Non-pigmented ciliary epithelial cell (primary cell): Measurements from ENCODE around the gene AURKA.
"Not testable (repeated sequence)": the region's sequence is repeated elsewhere in the genome, so short reads cannot be mapped to it uniquely, and the experiment has no call there.

Experiments used
- DNase-seq: peaks from one replicate; pipeline ENCODE4 v3.0.0-alpha.2; 2010; ENCODE audit warnings: low read depth

AURKA gene

GRCh38 chr20:56359212-56360132 lies 32.5 kb downstream of the AURKA start:
- no peak for DNase-seq

- DNase-seq, result no peak
Measured at GRCh38 chr20:56358600-56359211, 33.3 kb downstream of the AURKA start, which contains the start of gene FAM210B. Gene FAM210B, plus strand, starts transcription at chr20:56358974. Its CDS starts 32 bp downstream, at chr20:56359006.

GRCh38 chr20:56358070-56358469 lies 33.9 kb downstream of the AURKA start:
- no peak for DNase-seq

- no peak for DNase-seq
Measured at GRCh38 chr20:56353356-56353755, 38.7 kb downstream of the AURKA start.

- no peak for DNase-seq
Measured at GRCh38 chr20:56352345-56353055, 39.5 kb downstream of the AURKA start.

DNA sequence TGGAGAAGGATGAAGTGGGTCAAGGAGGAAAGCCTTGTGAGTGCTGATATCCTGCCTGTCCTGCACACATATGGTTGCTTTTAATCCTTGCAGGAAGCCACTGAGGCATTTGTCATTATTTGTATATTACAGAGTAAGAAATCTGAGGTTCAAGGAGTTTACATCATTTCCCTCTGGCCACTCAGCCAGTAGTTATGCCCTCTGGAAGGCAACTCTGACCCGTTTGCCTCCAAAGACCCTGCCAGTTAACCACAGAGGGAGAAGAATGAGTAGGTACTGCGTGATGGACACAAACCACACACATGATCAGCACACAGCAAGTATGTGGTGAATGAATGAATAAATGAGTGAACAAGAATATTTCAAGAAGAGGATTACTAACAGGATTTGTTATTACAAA lies 41.2 kb downstream of the AURKA start:
- DNase-seq, result no peak

- DNase-seq, result no peak
Measured at GRCh38 chr20:56348746-56349145, 43.3 kb downstream of the AURKA start.

DNA sequence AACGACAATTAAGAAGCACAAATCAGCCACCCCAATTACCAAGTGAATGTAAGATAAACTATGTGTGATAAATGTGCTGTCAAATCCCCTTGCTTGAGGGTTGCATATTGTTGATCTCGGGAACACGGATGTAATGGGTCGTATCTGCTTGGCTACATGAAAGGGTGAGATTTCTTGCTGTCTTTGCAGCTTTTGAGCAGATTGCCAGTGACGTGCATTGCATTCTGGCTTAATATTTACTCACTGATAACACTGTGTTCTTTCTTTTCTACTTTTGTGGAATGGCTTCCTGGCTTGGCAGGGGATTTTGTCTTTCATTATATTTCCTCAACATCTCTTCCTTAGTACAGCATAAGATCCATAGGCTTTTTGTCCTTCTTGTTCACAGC lies 43.7 kb downstream of the AURKA start:
- DNase-seq, result no peak

GRCh38 chr20:56347628-56348304 lies 44.2 kb downstream of the AURKA start:
- no peak for DNase-seq

- DNase-seq, result no peak
Measured at GRCh38 chr20:56345911-56346310, 46.1 kb downstream of the AURKA start.

DNA sequence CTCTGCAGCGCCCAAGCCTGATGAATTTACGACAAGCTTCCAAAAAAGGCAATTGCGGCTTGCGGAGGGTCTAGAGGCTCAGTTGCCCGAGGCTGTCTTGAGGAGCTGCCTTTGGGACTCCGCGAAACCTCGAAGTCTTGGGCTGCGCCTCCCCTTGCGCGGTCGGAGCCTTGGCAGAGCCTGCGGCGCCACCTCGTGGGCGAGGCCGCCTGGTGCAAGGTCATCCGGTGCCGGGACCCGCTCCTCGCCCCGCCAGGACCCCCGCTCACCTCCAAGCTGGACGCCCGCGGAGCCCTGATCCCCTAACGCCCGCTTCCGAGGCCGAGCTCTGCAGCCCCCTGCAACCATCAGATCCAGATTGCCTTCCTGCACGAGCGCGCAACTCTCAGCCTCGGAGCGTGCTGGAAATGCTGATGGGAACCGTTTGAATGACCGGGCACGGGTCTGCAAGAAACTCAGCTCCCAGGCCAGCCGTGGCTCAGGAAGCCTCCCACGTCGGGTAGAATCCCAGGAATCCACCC lies 48.1 kb downstream of the AURKA start:
- no peak for DNase-seq

DNA sequence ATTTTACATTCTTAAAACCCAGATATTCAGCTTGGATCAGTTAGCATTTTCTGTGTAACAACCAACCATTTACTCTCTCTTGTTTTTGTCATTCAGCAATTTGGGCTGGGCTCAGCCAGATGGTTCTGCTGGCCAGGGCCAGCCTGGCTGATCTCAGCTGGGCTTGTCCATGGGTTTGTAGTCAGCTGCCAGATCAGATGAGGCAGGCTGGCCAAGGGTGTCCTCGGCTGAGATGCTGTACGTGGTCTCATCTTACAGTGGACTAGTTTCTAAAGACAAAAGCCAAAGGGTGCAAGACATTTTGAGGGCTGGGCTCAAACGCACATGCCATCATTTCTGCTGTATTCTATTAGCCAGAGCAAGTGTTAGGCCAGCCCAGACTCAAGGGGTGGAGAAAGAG lies 49.2 kb downstream of the AURKA start:
- no peak for DNase-seq

GRCh38 chr20:56336709-56337108 lies 55.3 kb downstream of the AURKA start:
- not testable (repeated sequence) for DNase-seq

DNA sequence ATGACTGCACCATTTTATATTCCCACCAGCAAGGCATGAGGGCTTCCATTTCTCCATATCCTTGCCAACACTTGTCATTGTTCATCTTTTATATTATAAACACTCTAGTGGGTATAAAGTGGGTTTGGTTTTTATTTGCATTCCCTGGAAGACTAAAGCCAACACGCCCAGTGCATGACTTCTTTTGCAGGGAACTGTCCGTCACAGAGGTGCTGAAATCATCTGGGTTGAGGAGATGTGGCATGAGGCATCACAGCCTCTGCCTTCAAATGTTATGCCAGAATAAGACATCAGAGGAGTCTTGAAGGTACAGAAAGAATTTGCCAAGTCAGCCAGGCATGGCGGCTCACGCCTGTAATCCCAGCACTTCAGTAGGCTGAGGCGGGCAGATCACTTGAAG lies 63.2 kb downstream of the AURKA start:
- no peak for DNase-seq

DNA sequence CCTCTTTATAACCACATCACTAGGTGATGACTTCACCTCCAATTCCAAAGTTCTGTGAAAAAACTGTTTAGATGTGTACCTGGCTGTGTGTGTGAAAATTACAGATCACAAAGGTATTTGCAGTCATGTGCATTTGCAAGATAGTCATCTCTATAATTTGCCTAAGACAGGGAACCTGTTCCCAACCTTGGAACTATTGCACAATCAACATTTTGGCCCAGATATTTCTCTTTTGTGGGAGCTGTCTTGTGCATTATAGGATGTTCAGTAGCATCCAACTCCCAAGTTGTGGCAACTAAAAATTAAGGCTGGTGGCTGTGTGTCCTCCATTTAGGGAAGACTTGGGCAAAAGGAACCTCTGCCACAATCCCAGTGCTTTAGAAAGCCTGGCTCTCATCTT lies 67.2 kb downstream of the AURKA start:
- no peak for DNase-seq

- DNase-seq, result no peak
Measured at GRCh38 chr20:56323656-56324055, 68.4 kb downstream of the AURKA start.

DNA sequence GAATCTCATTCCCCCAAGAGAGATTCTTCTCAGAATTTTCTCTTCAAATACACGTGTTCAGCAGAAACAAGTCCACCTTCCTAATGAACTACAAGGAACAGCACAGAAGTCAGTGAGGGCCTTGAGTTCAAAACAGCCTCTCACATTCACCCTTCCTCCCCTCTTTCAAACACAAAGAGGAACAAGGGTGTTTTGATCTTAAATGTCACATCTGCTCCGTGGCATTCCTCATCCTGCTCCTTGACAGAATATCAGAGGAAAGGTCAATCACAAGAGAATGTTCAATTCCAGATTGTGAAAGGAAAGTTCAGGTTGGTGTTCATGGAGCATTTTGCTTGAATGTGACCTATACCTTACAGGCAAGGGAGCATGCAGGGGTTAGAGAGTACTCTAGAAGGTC lies 68.8 kb downstream of the AURKA start:
- DNase-seq, result no peak

- no peak for DNase-seq
Measured at GRCh38 chr20:56322681-56323080, 69.3 kb downstream of the AURKA start.
